H9 (cell line): ENCODE results near the gene GATA5. TPM values are rescaled to one million over a fixed set of nuclear protein-coding genes. Genes with fewer than 3 reads are reported as not detected.

Source experiments
- DNase-seq: peaks from one replicate; pipeline ENCODE4 v3.0.0-alpha.2; 2017
- H2AFZ ChIP-seq: one replicate; pipeline ENCODE4 v1.6.1; 2013; ENCODE audit warnings: mild to moderate bottlenecking, low read length, control low read depth, moderate library complexity
- H2AK5ac ChIP-seq: 2 replicates; pipeline ENCODE4 v1.6.1; 2013; ENCODE audit warnings: low read length, control low read depth, mixed read lengths; ENCODE audit not compliant: insufficient read length
- H2BK120ac ChIP-seq: one replicate; pipeline ENCODE4 v1.6.1; 2013; ENCODE audit warnings: low read depth, mild to moderate bottlenecking, low read length, control low read depth, inconsistent platforms; ENCODE audit not compliant: poor library complexity, severe bottlenecking
- H2BK12ac ChIP-seq: 2 replicates; pipeline ENCODE4 v1.6.1; 2013; ENCODE audit warnings: low read length, control low read depth, mixed read lengths, low read depth; ENCODE audit not compliant: insufficient read length
- H2BK15ac ChIP-seq: 2 replicates; pipeline ENCODE4 v1.6.1; 2013; ENCODE audit warnings: low read depth, low read length, control low read depth
- H2BK20ac ChIP-seq: one replicate; pipeline ENCODE4 v1.6.1; 2013; ENCODE audit warnings: low read depth, mild to moderate bottlenecking, low read length, control low read depth, inconsistent platforms; ENCODE audit not compliant: poor library complexity, severe bottlenecking
- H2BK5ac ChIP-seq: 2 replicates; pipeline ENCODE4 v1.6.1; 2013; ENCODE audit warnings: low read length, control low read depth, mixed read lengths; ENCODE audit not compliant: insufficient read length
- H3K14ac ChIP-seq: 2 replicates; pipeline ENCODE4 v1.6.1; 2013; ENCODE audit warnings: low read length, control low read depth; ENCODE audit not compliant: insufficient read depth
- H3K18ac ChIP-seq: 2 replicates; pipeline ENCODE4 v1.6.1; 2013; ENCODE audit warnings: low read depth, mild to moderate bottlenecking, mixed read lengths, low read length, control low read depth; ENCODE audit not compliant: insufficient read length
- H3K23ac ChIP-seq: 2 replicates; pipeline ENCODE4 v1.6.1; 2013; ENCODE audit warnings: low read length, control low read depth, mixed read lengths, low read depth; ENCODE audit not compliant: insufficient read length
- H3K23me2 ChIP-seq: 2 replicates; pipeline ENCODE4 v1.6.1; 2013; ENCODE audit warnings: low read depth, mild to moderate bottlenecking, mixed read lengths, low read length, control low read depth; ENCODE audit not compliant: insufficient read length, poor library complexity, severe bottlenecking
- H3K27ac ChIP-seq: 2 replicates; pipeline ENCODE4 v1.5.1; 2013; ENCODE audit warnings: low read length, control low read depth, mixed read lengths, low read depth; ENCODE audit not compliant: insufficient read length
- H3K27me3 ChIP-seq: 2 replicates; pipeline ENCODE4 v1.6.1; 2013; ENCODE audit warnings: low read length, control low read depth, inconsistent platforms; ENCODE audit not compliant: insufficient read depth
- H3K4ac ChIP-seq: 2 replicates; pipeline ENCODE4 v1.6.1; 2013; ENCODE audit warnings: low read depth, mild to moderate bottlenecking, control low read depth, inconsistent platforms, low read length, moderate library complexity
- H3K4me1 ChIP-seq: 2 replicates; pipeline ENCODE4 v1.6.1; 2013; ENCODE audit warnings: low read length, control low read depth, inconsistent platforms; ENCODE audit not compliant: insufficient read depth
- H3K4me2 ChIP-seq: 2 replicates; pipeline ENCODE4 v1.6.1; 2013; ENCODE audit warnings: low read length, control low read depth, mixed read lengths; ENCODE audit not compliant: insufficient read length, insufficient read depth
- H3K56ac ChIP-seq: 2 replicates; pipeline ENCODE4 v1.6.1; 2013; ENCODE audit warnings: low read depth, mild to moderate bottlenecking, mixed read lengths, low read length, control low read depth; ENCODE audit not compliant: insufficient read length
- H3K79me1 ChIP-seq: 2 replicates; pipeline ENCODE4 v1.6.1; 2013; ENCODE audit warnings: low read depth, mild to moderate bottlenecking, moderate library complexity, low read length, control low read depth, inconsistent platforms; ENCODE audit not compliant: insufficient read depth, poor library complexity, severe bottlenecking
- H3K79me2 ChIP-seq: 2 replicates; pipeline ENCODE4 v1.6.1; 2013; ENCODE audit warnings: low read length, control low read depth, inconsistent platforms; ENCODE audit not compliant: insufficient read depth
- H3K9ac ChIP-seq: 2 replicates; pipeline ENCODE4 v1.6.1; 2013; ENCODE audit warnings: low read length, control low read depth, mixed read lengths; ENCODE audit not compliant: insufficient read length; ENCODE audit errors: extremely low read depth
- H3K9me3 ChIP-seq: one replicate; pipeline ENCODE4 v1.6.1; 2013; ENCODE audit warnings: low read depth, low read length, inconsistent platforms; ENCODE audit not compliant: control insufficient read depth
- H3T11ph ChIP-seq: one replicate; pipeline ENCODE4 v1.6.1; 2013; ENCODE audit warnings: mild to moderate bottlenecking, low read length, control low read depth, inconsistent platforms
- H4K20me1 ChIP-seq: one replicate; pipeline ENCODE4 v1.6.1; 2013; ENCODE audit not compliant: control insufficient read depth, insufficient read length, insufficient read depth
- H4K5ac ChIP-seq: 2 replicates; pipeline ENCODE4 v1.6.1; 2013; ENCODE audit warnings: low read depth, mild to moderate bottlenecking, mixed read lengths, low read length, control low read depth; ENCODE audit not compliant: insufficient read length
- H4K8ac ChIP-seq: replicated peaks from 2 replicates; pipeline ENCODE4 v1.6.1; 2013; ENCODE audit warnings: low read length, control low read depth, mixed read lengths, low read depth; ENCODE audit not compliant: insufficient read length
- H4K91ac ChIP-seq: 2 replicates; pipeline ENCODE4 v1.6.1; 2013; ENCODE audit warnings: low read depth, mild to moderate bottlenecking, moderate library complexity, mixed read lengths, low read length, control low read depth; ENCODE audit not compliant: insufficient read length
- H3K27ac Mint-ChIP-seq, 3 experiments: 2 replicates in 2 of 3; 3 replicates in 1 of 3; pipeline ENCODE4 v1.8.0; 2020 to 2021; ENCODE audit warnings: mixed read lengths in 3 of 3, mild to moderate bottlenecking in 1 of 3, moderate library complexity in 1 of 3
- H3K27me3 Mint-ChIP-seq: 2 replicates; pipeline ENCODE4 v1.8.0; 2021; ENCODE audit warnings: low read depth, mild to moderate bottlenecking, moderate library complexity, mixed read lengths
- H3K36me3 Mint-ChIP-seq, 3 experiments: 2 replicates in 2 of 3; 3 replicates in 1 of 3; pipeline ENCODE4 v1.8.0; 2020 to 2021; ENCODE audit warnings: low read depth in 3 of 3, mixed read lengths in 3 of 3; ENCODE audit not compliant: insufficient read depth in 1 of 3
- H3K4me1 Mint-ChIP-seq, 2 experiments: 2 replicates each; pipeline ENCODE4 v1.8.0; 2020; ENCODE audit warnings: mixed read lengths in 2 of 2
- H3K4me3 Mint-ChIP-seq, 2 experiments: 2 replicates in 1 of 2; 3 replicates in 1 of 2; pipeline ENCODE4 v1.8.0; 2020 to 2021; ENCODE audit warnings: mild to moderate bottlenecking in 2 of 2, mixed read lengths in 2 of 2, moderate library complexity in 1 of 2
- H3K9me3 Mint-ChIP-seq, 2 experiments: 2 replicates in 1 of 2; 3 replicates in 1 of 2; pipeline ENCODE4 v1.8.0; 2020; ENCODE audit warnings: mild to moderate bottlenecking in 2 of 2, mixed read lengths in 2 of 2, moderate library complexity in 1 of 2
- WGBS: extraction: QIAGEN DNeasy Blood & Tissue Kit; methylation state at CpG from one replicate; pipeline ENCODE4 v1.1.7; 2013; ENCODE audit warnings: missing lambda C conversion rate, low lambda C conversion rate, mixed read lengths; ENCODE audit not compliant: insufficient read length; ENCODE audit errors: extremely low coverage; 5-methylcytosine and 5-hydroxymethylcytosine counted together
- total RNA-seq: library from RNA; stranded (reverse); gene quantifications from 2 replicates; pipeline ENCODE4 v1.2.1, GENCODE V29; 2021
- TF ChIP-seq, protein P1 (sequence below): fragments of 200-600 bp; sonication (generic); conservative IDR thresholded peaks from 3 replicates; pipeline ENCODE4 v1.8.0; 2021; ENCODE audit warnings: antibody characterized with exemption, mild to moderate bottlenecking

GATA5 gene
- total RNA-seq, 1 experiment from 2014 or later, result 0.24 TPM

DNA sequence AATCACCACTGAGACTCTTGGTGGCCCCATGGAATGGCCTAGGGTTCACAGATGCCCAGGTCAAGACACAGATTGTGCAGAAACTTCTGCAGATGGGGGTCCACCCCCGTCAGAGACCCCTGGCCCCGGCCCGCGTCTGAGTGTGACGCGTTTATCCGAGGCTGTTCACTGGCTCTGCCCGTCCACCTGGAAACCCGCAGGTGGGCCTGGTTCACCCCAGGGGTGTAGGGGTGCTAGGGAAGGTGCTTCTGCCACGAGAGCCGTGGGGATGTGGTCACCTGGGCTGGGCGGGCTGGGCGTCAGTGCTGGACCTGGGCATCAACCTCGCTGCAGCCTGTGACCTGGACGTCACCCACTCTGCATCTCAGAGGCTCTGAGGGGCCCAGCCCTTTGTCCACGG, 39.5 kb upstream of the GATA5 start:
- Histone ChIP-seq H2BK20ac (no peak overlapping the region), H3K27ac (no peak overlapping the region), H3T11ph (no peak overlapping the region), H2AK5ac (no peak overlapping the region), H4K5ac (no peak overlapping the region), H2BK120ac (no peak overlapping the region), H2AFZ (no peak overlapping the region), H3K14ac (no peak overlapping the region), H4K8ac (no peak overlapping the region), H3K23ac (no peak overlapping the region), H2BK5ac (no peak overlapping the region), H3K9ac (no peak overlapping the region), H3K18ac (no peak overlapping the region), H3K79me2 (no peaks in the 10 kb centered on the region), H4K91ac (no peak overlapping the region), H2BK12ac (no peak overlapping the region), H4K20me1 (no peaks in the 10 kb centered on the region), H2BK15ac (no peak overlapping the region), H3K4me1 (no peaks in the 10 kb centered on the region), H3K27me3 (no peaks in the 10 kb centered on the region), H3K56ac (no peak overlapping the region), H3K4ac (no peak overlapping the region), H3K79me1 (no peaks in the 10 kb centered on the region), H3K4me2 (no peak overlapping the region), H3K9me3 (no peaks in the 10 kb centered on the region), H3K23me2 (no peaks in the 10 kb centered on the region)
- Mint-ChIP-seq H3K4me3 (no peak overlapping the region), H3K9me3 (no peaks in the 10 kb centered on the region), H3K27me3 (peaks cover 1% of the 10 kb centered on the region), H3K27ac (no peak overlapping the region; a peak in 1 of 7 replicates), H3K4me1 (peaks cover 0 to 3% of the 10 kb centered on the region in 2 experiments; a peak in 1 of 4 replicates), H3K36me3 (no peaks in the 10 kb centered on the region)
- WGBS, result no CpG with 5 or more reads among the region's 16 CpGs
- TF ChIP-seq, protein P1, sequence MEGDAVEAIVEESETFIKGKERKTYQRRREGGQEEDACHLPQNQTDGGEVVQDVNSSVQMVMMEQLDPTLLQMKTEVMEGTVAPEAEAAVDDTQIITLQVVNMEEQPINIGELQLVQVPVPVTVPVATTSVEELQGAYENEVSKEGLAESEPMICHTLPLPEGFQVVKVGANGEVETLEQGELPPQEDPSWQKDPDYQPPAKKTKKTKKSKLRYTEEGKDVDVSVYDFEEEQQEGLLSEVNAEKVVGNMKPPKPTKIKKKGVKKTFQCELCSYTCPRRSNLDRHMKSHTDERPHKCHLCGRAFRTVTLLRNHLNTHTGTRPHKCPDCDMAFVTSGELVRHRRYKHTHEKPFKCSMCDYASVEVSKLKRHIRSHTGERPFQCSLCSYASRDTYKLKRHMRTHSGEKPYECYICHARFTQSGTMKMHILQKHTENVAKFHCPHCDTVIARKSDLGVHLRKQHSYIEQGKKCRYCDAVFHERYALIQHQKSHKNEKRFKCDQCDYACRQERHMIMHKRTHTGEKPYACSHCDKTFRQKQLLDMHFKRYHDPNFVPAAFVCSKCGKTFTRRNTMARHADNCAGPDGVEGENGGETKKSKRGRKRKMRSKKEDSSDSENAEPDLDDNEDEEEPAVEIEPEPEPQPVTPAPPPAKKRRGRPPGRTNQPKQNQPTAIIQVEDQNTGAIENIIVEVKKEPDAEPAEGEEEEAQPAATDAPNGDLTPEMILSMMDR, result no peak
- DNase-seq, result no peak
